K562 (cell line): ENCODE measurements around the gene NME9. TPM values are rescaled to one million over a fixed set of nuclear protein-coding genes. Genes with fewer than 3 reads are reported as not detected.

Experiments used
- ATAC-seq: fragments of 200-7000 bp; cut with Tn5 transposase; 3 replicates; pipeline ENCODE4 v1.9.1; 2020; ENCODE audit warnings: moderate library complexity
- BruUV-seq: library from RNA; stranded (reverse); fragments of 400-500 nt; replicated peaks from 2 replicates; lab custom pipeline; 2021; lab: Mats Ljungman, UMichigan
- CTCF ChIA-PET: fragments of 300-600 bp; formaldehyde crosslinking; extraction: SDS; loops from one replicate; lab custom pipeline; 2021; ENCODE audit warnings: low intra/inter-chr PET ratio; lab: Yijun Ruan, JAX
- POLR2A ChIA-PET: fragments of 300-600, 350-650 bp; sonication (Branson Sonifier 250); formaldehyde crosslinking; extraction: SDS; loops from one replicate; lab custom pipeline; 2021; ENCODE audit warnings: antibody characterized with exemption, inconsistent platforms; lab: Yijun Ruan, JAX
- DNase-seq, 4 experiments: peaks; one replicate each; pipeline versions ENCODE4 v3.0.0 to v3.0.0-alpha.2; 2011 to 2018; ENCODE audit warnings: low spot score in 3 of 4, mixed read lengths in 3 of 4; ENCODE audit errors: extremely low read depth in 1 of 4
- FAIRE-seq: peaks from 2 replicates; lab custom pipeline; 2011; peaks lifted over from hg19 to GRCh38; lab: Jason Lieb, UNC
- H2AFZ ChIP-seq: 2 replicates; pipeline ENCODE4 v1.6.0; 2011; ENCODE audit warnings: low read depth, low read length, control low read depth, inconsistent platforms
- H3K27ac ChIP-seq: fragments of 200-600 bp; 3 replicates; pipeline ENCODE4 v1.8.0; 2011; ENCODE audit warnings: low read depth, mild to moderate bottlenecking, control low read depth, inconsistent platforms, low read length, moderate library complexity, mixed read lengths; ENCODE audit errors: extremely low read depth
- H3K27me3 ChIP-seq, 2 experiments: fragments of 300-600 bp in 1 of 2; 2 replicates in 1 of 2; 3 replicates in 1 of 2; pipeline versions ENCODE4 v1.6.0 to v1.8.0; 2011; ENCODE audit warnings: inconsistent platforms in 2 of 2, low read length in 2 of 2, mild to moderate bottlenecking in 1 of 2, mixed read lengths in 1 of 2, moderate library complexity in 1 of 2; ENCODE audit not compliant: control insufficient read depth in 2 of 2, insufficient read depth in 2 of 2
- H3K36me3 ChIP-seq: fragments of 300-600 bp; 3 replicates; pipeline ENCODE4 v1.8.0; 2011; ENCODE audit warnings: mild to moderate bottlenecking, low read length, inconsistent platforms; ENCODE audit not compliant: control insufficient read depth, insufficient read depth
- H3K4me1 ChIP-seq, 2 experiments: fragments of 200-600 bp in 1 of 2; replicated peaks in 1 of 2; 2 replicates in 1 of 2; 3 replicates in 1 of 2; pipeline versions ENCODE4 v1.5.1 to v1.8.0; 2011; ENCODE audit warnings: inconsistent platforms in 2 of 2, low read length in 2 of 2, mild to moderate bottlenecking in 1 of 2, mixed read lengths in 1 of 2, moderate library complexity in 1 of 2; ENCODE audit not compliant: control insufficient read depth in 2 of 2, insufficient read depth in 2 of 2
- H3K4me2 ChIP-seq: 2 replicates; pipeline ENCODE4 v1.6.1; 2011; ENCODE audit warnings: low read length, control low read depth, inconsistent platforms, mixed read lengths; ENCODE audit not compliant: insufficient read depth
- H3K4me3 ChIP-seq: fragments of 200-600 bp; sonication (generic), shearing (Covaris generic); 2 replicates; pipeline ENCODE4 v1.5.1; 2016; ENCODE audit warnings: control low read depth, inconsistent platforms
- H3K79me2 ChIP-seq: fragments of 200-600 bp; 3 replicates; pipeline ENCODE4 v1.8.0; 2011; ENCODE audit warnings: low read length, inconsistent platforms; ENCODE audit not compliant: control insufficient read depth, insufficient read depth
- H3K9ac ChIP-seq, 2 experiments: 2 replicates each; pipeline versions ENCODE4 v1.6.0 to v1.6.1; 2011; ENCODE audit warnings: low read depth in 2 of 2, low read length in 2 of 2, control low read depth in 1 of 2, inconsistent platforms in 1 of 2, mild to moderate bottlenecking in 1 of 2, mixed read lengths in 1 of 2; ENCODE audit not compliant: insufficient read depth in 1 of 2
- H3K9me1 ChIP-seq: one replicate; pipeline ENCODE4 v1.6.0; 2011; ENCODE audit warnings: inconsistent platforms, mild to moderate bottlenecking, low read length, moderate library complexity; ENCODE audit not compliant: control insufficient read depth, insufficient read depth
- H3K9me3 ChIP-seq: replicated peaks from 2 replicates; pipeline ENCODE4 v1.5.1; 2011; ENCODE audit warnings: low read depth, low read length, inconsistent platforms; ENCODE audit not compliant: control insufficient read depth, insufficient read depth
- H4K20me1 ChIP-seq: replicated peaks from 2 replicates; pipeline ENCODE4 v1.6.1; 2011; ENCODE audit warnings: low read length, inconsistent platforms, mixed read lengths; ENCODE audit not compliant: control insufficient read depth, insufficient read depth
- PHF8 ChIP-seq: fragments of 200-600 bp; sonication (generic); IDR thresholded peaks from 2 replicates; pipeline ENCODE4 v1.6.1; 2012; ENCODE audit warnings: mixed run types, mild to moderate bottlenecking, inconsistent platforms, low read length, moderate library complexity, borderline replicate concordance
- STAG1 ChIP-seq: sonication (generic); formaldehyde crosslinking; IDR thresholded peaks from 2 replicates; pipeline ENCODE4 v1.5.0; 2020; ENCODE audit warnings: missing genetic modification reagents, borderline replicate concordance
- TCF7 ChIP-seq: sonication (generic); IDR thresholded peaks from 2 replicates; pipeline ENCODE4 v1.6.1; 2016; ENCODE audit warnings: antibody characterized with exemption, borderline replicate concordance
- WGBS: fragments of 100-300 bp; shearing (Covaris generic); methylation state at CpG from one replicate; pipeline ENCODE4 v1.1.6; 2016; ENCODE audit warnings: low coverage, mixed read lengths; ENCODE audit not compliant: insufficient coverage; ENCODE audit errors: missing lambda C conversion rate; 5-methylcytosine and 5-hydroxymethylcytosine counted together
- in situ Hi-C: fragments of 300-500 bp; cut with MboI; formaldehyde crosslinking; loops from 4 replicates; pipeline ENCODE4 v1.15.0; 2018; ENCODE audit warnings: inconsistent platforms, mixed read lengths
- intact Hi-C: fragments of 100-400 bp; cut with micrococcal nuclease; formaldehyde crosslinking; loops from 2 replicates; pipeline ENCODE4 v1.14.2; 2022
- polyA plus RNA-seq, 8 experiments: library from polyadenylated mRNA; depleted of rRNA in 4 of 8; stranded (reverse) in 5 of 8; unstranded in 3 of 8; fragments of >200 nt; fragmentation: Nextera tagmentation in 2 of 8; fragmentation: Illumina TruSeq in 1 of 8; extraction: Ambion mirVana in 2 of 8; extraction: Trizol in 1 of 8; gene quantifications; 2 replicates each; pipeline versions ENCODE4 v1.2.1 to v1.2.3, GENCODE V29; 2011 to 2014; ENCODE audit warnings: inconsistent platforms in 1 of 8, missing spikeins in 1 of 8
- total RNA-seq, 7 experiments: library from RNA; depleted of rRNA in 6 of 7; stranded (reverse); fragments of >200 nt in 6 of 7; fragmentation: Illumina TruSeq in 2 of 7; extraction: Trizol in 2 of 7; gene quantifications; 2 replicates each; pipeline versions ENCODE4 v1.2.1 to v1.2.3, GENCODE V29; 2011 to 2021; ENCODE audit warnings: low replicate concordance in 1 of 7
- TF ChIP-seq, protein P1 (sequence below), 2 experiments: fragments of 450-650 bp in 1 of 2; sonication (generic) in 1 of 2; formaldehyde crosslinking in 1 of 2; IDR thresholded peaks; 2 replicates each; pipeline versions ENCODE4 v1.7.1 to v1.9.0; 2016 to 2022; ENCODE audit warnings: inconsistent platforms in 1 of 2, mild to moderate bottlenecking in 1 of 2, missing genetic modification reagents in 1 of 2
- TF ChIP-seq, protein P2 (sequence below): fragments of 250-450 bp; sonication (Bioruptor Pico); IDR thresholded peaks from 2 replicates; pipeline ENCODE4 v1.4.0; 2020

The NME9 gene
- total and polyA plus RNA-seq, 9 of the 15 experiments (the other 6 are each of a cell fraction or from before 2014, with no cell fraction given) = 0.05 to 0.15 (median 0.13) TPM; not detected in 6

DNA sequence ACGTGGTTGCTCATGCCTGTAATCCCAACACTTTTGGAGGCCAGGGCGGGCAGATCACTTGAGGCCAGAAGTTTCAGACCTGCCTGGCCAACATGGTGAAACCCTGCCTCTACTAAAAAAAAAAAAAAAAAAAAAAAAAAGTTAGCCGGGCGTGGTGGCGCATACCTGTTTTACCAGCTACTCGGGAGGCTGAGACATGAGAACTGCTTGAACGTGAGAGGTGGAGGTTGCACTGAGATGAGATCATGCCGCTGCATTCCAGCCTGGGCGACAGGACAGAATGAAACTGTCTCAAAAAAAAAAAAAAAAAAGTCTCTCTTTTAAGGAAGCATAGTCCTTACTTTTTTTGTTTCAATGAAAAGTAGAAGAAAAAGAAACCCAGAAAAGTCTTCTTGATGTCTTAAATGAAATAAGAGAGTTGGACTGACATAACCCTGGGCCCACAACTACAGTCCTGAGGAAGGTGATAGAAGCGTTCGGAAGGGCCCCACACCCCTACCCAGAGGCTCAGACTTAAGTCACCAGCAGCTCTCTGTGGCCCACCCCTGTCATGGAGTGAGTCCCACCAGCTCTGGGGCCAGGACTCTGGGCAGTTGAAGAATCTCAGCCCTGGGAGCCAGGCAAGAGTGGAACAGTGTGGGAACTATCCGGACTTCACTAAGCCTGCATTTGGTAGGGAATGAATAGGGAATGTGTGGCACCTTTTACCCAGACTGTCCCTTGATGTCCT is 2.6 kb downstream of the NME9 start:
- intact Hi-C loops = loop anchor here (10.0 kb wide), 1 partner anchor 262 kb away; no protein-coding TSS in a partner anchor
- no peak for TF ChIP-seq TCF7
- TF ChIP-seq, protein P1, sequence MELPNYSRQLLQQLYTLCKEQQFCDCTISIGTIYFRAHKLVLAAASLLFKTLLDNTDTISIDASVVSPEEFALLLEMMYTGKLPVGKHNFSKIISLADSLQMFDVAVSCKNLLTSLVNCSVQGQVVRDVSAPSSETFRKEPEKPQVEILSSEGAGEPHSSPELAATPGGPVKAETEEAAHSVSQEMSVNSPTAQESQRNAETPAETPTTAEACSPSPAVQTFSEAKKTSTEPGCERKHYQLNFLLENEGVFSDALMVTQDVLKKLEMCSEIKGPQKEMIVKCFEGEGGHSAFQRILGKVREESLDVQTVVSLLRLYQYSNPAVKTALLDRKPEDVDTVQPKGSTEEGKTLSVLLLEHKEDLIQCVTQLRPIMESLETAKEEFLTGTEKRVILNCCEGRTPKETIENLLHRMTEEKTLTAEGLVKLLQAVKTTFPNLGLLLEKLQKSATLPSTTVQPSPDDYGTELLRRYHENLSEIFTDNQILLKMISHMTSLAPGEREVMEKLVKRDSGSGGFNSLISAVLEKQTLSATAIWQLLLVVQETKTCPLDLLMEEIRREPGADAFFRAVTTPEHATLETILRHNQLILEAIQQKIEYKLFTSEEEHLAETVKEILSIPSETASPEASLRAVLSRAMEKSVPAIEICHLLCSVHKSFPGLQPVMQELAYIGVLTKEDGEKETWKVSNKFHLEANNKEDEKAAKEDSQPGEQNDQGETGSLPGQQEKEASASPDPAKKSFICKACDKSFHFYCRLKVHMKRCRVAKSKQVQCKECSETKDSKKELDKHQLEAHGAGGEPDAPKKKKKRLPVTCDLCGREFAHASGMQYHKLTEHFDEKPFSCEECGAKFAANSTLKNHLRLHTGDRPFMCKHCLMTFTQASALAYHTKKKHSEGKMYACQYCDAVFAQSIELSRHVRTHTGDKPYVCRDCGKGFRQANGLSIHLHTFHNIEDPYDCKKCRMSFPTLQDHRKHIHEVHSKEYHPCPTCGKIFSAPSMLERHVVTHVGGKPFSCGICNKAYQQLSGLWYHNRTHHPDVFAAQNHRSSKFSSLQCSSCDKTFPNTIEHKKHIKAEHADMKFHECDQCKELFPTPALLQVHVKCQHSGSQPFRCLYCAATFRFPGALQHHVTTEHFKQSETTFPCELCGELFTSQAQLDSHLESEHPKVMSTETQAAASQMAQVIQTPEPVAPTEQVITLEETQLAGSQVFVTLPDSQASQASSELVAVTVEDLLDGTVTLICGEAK (IDR thresholded peaks at IDR 0.05) = no peak
- TF ChIP-seq, protein P1 (CRISPR knock-in tag; IDR thresholded peaks at IDR 0.05) = no peak
- no peak for TF ChIP-seq STAG1 (CRISPR knock-in tag)
- TF ChIP-seq PHF8 = no peak
- TF ChIP-seq, protein P2, sequence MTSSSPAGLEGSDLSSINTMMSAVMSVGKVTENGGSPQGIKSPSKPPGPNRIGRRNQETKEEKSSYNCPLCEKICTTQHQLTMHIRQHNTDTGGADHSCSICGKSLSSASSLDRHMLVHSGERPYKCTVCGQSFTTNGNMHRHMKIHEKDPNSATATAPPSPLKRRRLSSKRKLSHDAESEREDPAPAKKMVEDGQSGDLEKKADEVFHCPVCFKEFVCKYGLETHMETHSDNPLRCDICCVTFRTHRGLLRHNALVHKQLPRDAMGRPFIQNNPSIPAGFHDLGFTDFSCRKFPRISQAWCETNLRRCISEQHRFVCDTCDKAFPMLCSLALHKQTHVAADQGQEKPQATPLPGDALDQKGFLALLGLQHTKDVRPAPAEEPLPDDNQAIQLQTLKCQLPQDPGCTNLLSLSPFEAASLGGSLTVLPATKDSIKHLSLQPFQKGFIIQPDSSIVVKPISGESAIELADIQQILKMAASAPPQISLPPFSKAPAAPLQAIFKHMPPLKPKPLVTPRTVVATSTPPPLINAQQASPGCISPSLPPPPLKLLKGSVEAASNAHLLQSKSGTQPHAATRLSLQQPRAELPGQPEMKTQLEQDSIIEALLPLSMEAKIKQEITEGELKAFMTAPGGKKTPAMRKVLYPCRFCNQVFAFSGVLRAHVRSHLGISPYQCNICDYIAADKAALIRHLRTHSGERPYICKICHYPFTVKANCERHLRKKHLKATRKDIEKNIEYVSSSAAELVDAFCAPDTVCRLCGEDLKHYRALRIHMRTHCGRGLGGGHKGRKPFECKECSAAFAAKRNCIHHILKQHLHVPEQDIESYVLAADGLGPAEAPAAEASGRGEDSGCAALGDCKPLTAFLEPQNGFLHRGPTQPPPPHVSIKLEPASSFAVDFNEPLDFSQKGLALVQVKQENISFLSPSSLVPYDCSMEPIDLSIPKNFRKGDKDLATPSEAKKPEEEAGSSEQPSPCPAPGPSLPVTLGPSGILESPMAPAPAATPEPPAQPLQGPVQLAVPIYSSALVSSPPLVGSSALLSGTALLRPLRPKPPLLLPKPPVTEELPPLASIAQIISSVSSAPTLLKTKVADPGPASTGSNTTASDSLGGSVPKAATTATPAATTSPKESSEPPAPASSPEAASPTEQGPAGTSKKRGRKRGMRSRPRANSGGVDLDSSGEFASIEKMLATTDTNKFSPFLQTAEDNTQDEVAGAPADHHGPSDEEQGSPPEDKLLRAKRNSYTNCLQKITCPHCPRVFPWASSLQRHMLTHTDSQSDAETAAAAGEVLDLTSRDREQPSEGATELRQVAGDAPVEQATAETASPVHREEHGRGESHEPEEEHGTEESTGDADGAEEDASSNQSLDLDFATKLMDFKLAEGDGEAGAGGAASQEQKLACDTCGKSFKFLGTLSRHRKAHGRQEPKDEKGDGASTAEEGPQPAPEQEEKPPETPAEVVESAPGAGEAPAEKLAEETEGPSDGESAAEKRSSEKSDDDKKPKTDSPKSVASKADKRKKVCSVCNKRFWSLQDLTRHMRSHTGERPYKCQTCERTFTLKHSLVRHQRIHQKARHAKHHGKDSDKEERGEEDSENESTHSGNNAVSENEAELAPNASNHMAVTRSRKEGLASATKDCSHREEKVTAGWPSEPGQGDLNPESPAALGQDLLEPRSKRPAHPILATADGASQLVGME (CRISPR knock-in tag) = no peak

More for the DNA sequence above, 2.6 kb downstream of the NME9 start:
- no peaks in the 10 kb centered on the region for H3K9me3 ChIP-seq
- ATAC-seq (no peak), FAIRE-seq (no peak), DNase-seq (no peak)
- H3K79me2 ChIP-seq = no peaks in the 10 kb centered on the region
- H3K9ac ChIP-seq = no peak overlapping the region
- no peak overlapping the region for H3K4me3 ChIP-seq
- peaks cover 10 to 14% of the 10 kb centered on the region in 2 experiments; a peak in 4 of 5 replicates for H3K4me1 ChIP-seq
- H3K9me1 ChIP-seq = no peaks in the 10 kb centered on the region
- no peaks in the 10 kb centered on the region for H3K36me3 ChIP-seq
- ChIA-PET POLR2A (no interaction called here), CTCF (no interaction called here)
- BruUV-seq = no TSS peak
- no peak overlapping the region for H2AFZ ChIP-seq
- no peaks in the 10 kb centered on the region for H3K27me3 ChIP-seq
- no peak overlapping the region for H3K27ac ChIP-seq
- whole genome bisulfite sequencing = 57% methylated on average over 5 of the region's 12 CpGs
- H3K4me2 ChIP-seq = no peak overlapping the region
- in situ Hi-C loops = no loop called here
- no peaks in the 10 kb centered on the region for H4K20me1 ChIP-seq
